Inflammatory macrophage treated with lipopolysaccharide for 1 hour (primary cell): ENCODE data around the gene HPCA.
A peak's percentile ranks its signal among the peaks of the same experiment; 100 is the strongest.

Experiments used
- DNase-seq, 2 donors: peaks; one replicate each; pipeline ENCODE4 v3.0.0-alpha.2; 2020 to 2022

HPCA gene

GRCh38 chr1:32886004-32886827 lies at the start of gene HPCA:
TSS of gene HPCA (plus strand) at chr1:32886491. CDS start at chr1:32888899, 2,408 bp downstream.
- peak in 1 of 2 donors; percentile 52 for DNase-seq

- no peak for DNase-seq
These were observed 37.8 kb upstream of the HPCA start for GRCh38 chr1:32848354-32849063.

- no peak for DNase-seq
These were observed 30.3 kb upstream of the HPCA start for GRCh38 chr1:32855861-32856617.

- DNase-seq = no peak
These were observed 28.2 kb upstream of the HPCA start for GRCh38 chr1:32858136-32858535.

GRCh38 chr1:32858791-32859190 lies 27.5 kb upstream of the HPCA start:
- no peak for DNase-seq

GRCh38 chr1:32859915-32860314 lies 26.4 kb upstream of the HPCA start:
- no peak for DNase-seq

- DNase-seq = no peak
These were observed 25.7 kb upstream of the HPCA start for GRCh38 chr1:32860566-32860965.

- DNase-seq = peak in 1 of 2 donors; percentile 26
These were observed 24.2 kb upstream of the HPCA start for GRCh38 chr1:32861904-32862695.

GRCh38 chr1:32863218-32863880 lies 22.9 kb upstream of the HPCA start:
- peak in 1 of 2 donors; percentile 12 for DNase-seq

- DNase-seq = no peak
These were observed 22.4 kb upstream of the HPCA start for GRCh38 chr1:32863881-32864245.

GRCh38 chr1:32864375-32865019 lies 21.8 kb upstream of the HPCA start:
- no peak for DNase-seq

GRCh38 chr1:32865639-32866405 lies 20.5 kb upstream of the HPCA start:
- no peak for DNase-seq

GRCh38 chr1:32867151-32867550 lies 19.1 kb upstream of the HPCA start:
- no peak for DNase-seq

GRCh38 chr1:32867671-32868070 lies 18.6 kb upstream of the HPCA start:
- DNase-seq = no peak

- DNase-seq = no peak
These were observed 18.2 kb upstream of the HPCA start for GRCh38 chr1:32868085-32868484.

- DNase-seq = no peak
These were observed 17.4 kb upstream of the HPCA start for GRCh38 chr1:32868806-32869455.

- DNase-seq = no peak
These were observed 16.2 kb upstream of the HPCA start for GRCh38 chr1:32869923-32870614.

- DNase-seq = no peak
These were observed 15.5 kb upstream of the HPCA start, which contains the start of gene FNDC5 for GRCh38 chr1:32870615-32871363. TSS of gene FNDC5 (minus strand) at chr1:32870912.
